ENCODE data around the gene AVEN.

Gene AVEN

GRCh38 chr15:33910741-33911140, 128.3 kb downstream of the AVEN start:
- Histone ChIP-seq H3K9me3 (ENCODE audit: control insufficient read depth, insufficient read depth, low read length) (no peaks in the 10 kb centered on the region), H3K9me2 (replicated peaks; ENCODE audit: control insufficient read depth, low read length) (no peaks in the 10 kb centered on the region), H3K79me2 (ENCODE audit: control insufficient read depth, low read length) (no peaks in the 10 kb centered on the region), H3K4me3 (ENCODE audit: low read length) (no peak overlapping the region), H3K36me3 (ENCODE audit: control insufficient read depth, low read length) (no peaks in the 10 kb centered on the region), H4K20me1 (ENCODE audit: control insufficient read depth, insufficient read depth, low read depth, low read length) (no peaks in the 10 kb centered on the region), H3K27me3 (ENCODE audit: control insufficient read depth, low read length) (no peaks in the 10 kb centered on the region), H3K27ac (ENCODE audit: low read depth, low read length) (no peak overlapping the region), H3F3A (ENCODE audit: control insufficient read depth, insufficient read depth) (no peaks in the 10 kb centered on the region), H3K4me2 (ENCODE audit: low read length) (no peak overlapping the region), H3K4me1 (ENCODE audit: control insufficient read depth, low read length) (no peaks in the 10 kb centered on the region)
- TF ChIP-seq EZH2phosphoT487 (IDR thresholded peaks at IDR 0.05; ENCODE audit: borderline replicate concordance, low read length) = no peak
- TF ChIP-seq CTCF (IDR thresholded peaks at IDR 0.05; ENCODE audit: low read depth, low read length, poor library complexity, severe bottlenecking) = no peak

- Histone ChIP-seq H3K4me2 (ENCODE audit: low read length) (no peak overlapping the region), H3K27me3 (ENCODE audit: control insufficient read depth, low read length) (no peaks in the 10 kb centered on the region), H3K79me2 (ENCODE audit: control insufficient read depth, low read length) (no peaks in the 10 kb centered on the region), H3K4me1 (ENCODE audit: control insufficient read depth, low read length) (no peaks in the 10 kb centered on the region), H3K27ac (ENCODE audit: low read depth, low read length) (no peak overlapping the region), H3F3A (ENCODE audit: control insufficient read depth, insufficient read depth) (no peaks in the 10 kb centered on the region), H3K4me3 (ENCODE audit: low read length) (no peak overlapping the region), H3K9me2 (replicated peaks; ENCODE audit: control insufficient read depth, low read length) (no peaks in the 10 kb centered on the region), H3K36me3 (ENCODE audit: control insufficient read depth, low read length) (no peaks in the 10 kb centered on the region), H4K20me1 (ENCODE audit: control insufficient read depth, insufficient read depth, low read depth, low read length) (no peaks in the 10 kb centered on the region), H3K9me3 (ENCODE audit: control insufficient read depth, insufficient read depth, low read length) (no peaks in the 10 kb centered on the region)
- TF ChIP-seq CTCF (IDR thresholded peaks at IDR 0.05; ENCODE audit: low read depth, low read length, poor library complexity, severe bottlenecking) (no peak), EZH2phosphoT487 (IDR thresholded peaks at IDR 0.05; ENCODE audit: borderline replicate concordance, low read length) (no peak)
Observed at GRCh38 chr15:33908406-33908805, 130.6 kb downstream of the AVEN start.

GRCh38 chr15:33907326-33907725, 131.7 kb downstream of the AVEN start:
- Histone ChIP-seq H3K4me3 (ENCODE audit: low read length) (no peak overlapping the region), H3K9me2 (replicated peaks; ENCODE audit: control insufficient read depth, low read length) (no peaks in the 10 kb centered on the region), H3K4me1 (ENCODE audit: control insufficient read depth, low read length) (no peaks in the 10 kb centered on the region), H3K9me3 (ENCODE audit: control insufficient read depth, insufficient read depth, low read length) (no peaks in the 10 kb centered on the region), H3K4me2 (ENCODE audit: low read length) (no peak overlapping the region), H4K20me1 (ENCODE audit: control insufficient read depth, insufficient read depth, low read depth, low read length) (no peaks in the 10 kb centered on the region), H3K79me2 (ENCODE audit: control insufficient read depth, low read length) (no peaks in the 10 kb centered on the region), H3K27ac (ENCODE audit: low read depth, low read length) (no peak overlapping the region), H3K27me3 (ENCODE audit: control insufficient read depth, low read length) (no peaks in the 10 kb centered on the region), H3F3A (ENCODE audit: control insufficient read depth, insufficient read depth) (no peaks in the 10 kb centered on the region), H3K36me3 (ENCODE audit: control insufficient read depth, low read length) (no peaks in the 10 kb centered on the region)
- no peak for TF ChIP-seq CTCF (IDR thresholded peaks at IDR 0.05; ENCODE audit: low read depth, low read length, poor library complexity, severe bottlenecking)
- TF ChIP-seq EZH2phosphoT487 (IDR thresholded peaks at IDR 0.05; ENCODE audit: borderline replicate concordance, low read length) = no peak

GRCh38 chr15:33903661-33904060, 135.3 kb downstream of the AVEN start:
- no peaks in the 10 kb centered on the region for H4K20me1 ChIP-seq (ENCODE audit: control insufficient read depth, insufficient read depth, low read depth, low read length)
- H3K36me3 ChIP-seq (ENCODE audit: control insufficient read depth, low read length) = no peaks in the 10 kb centered on the region
- H3K4me1 ChIP-seq (ENCODE audit: control insufficient read depth, low read length) = no peaks in the 10 kb centered on the region
- TF ChIP-seq CTCF (IDR thresholded peaks at IDR 0.05; ENCODE audit: low read depth, low read length, poor library complexity, severe bottlenecking) = no peak
- TF ChIP-seq EZH2phosphoT487 (IDR thresholded peaks at IDR 0.05; ENCODE audit: borderline replicate concordance, low read length) = no peak
- H3K9me3 ChIP-seq (ENCODE audit: control insufficient read depth, insufficient read depth, low read length) = no peaks in the 10 kb centered on the region
- no peak overlapping the region for H3K4me2 ChIP-seq (ENCODE audit: low read length)
- no peak overlapping the region for H3K27ac ChIP-seq (ENCODE audit: low read depth, low read length)
- H3F3A ChIP-seq (ENCODE audit: control insufficient read depth, insufficient read depth) = no peaks in the 10 kb centered on the region
- no peaks in the 10 kb centered on the region for H3K9me2 ChIP-seq (replicated peaks; ENCODE audit: control insufficient read depth, low read length)
- H3K79me2 ChIP-seq (ENCODE audit: control insufficient read depth, low read length) = no peaks in the 10 kb centered on the region
- no peak overlapping the region for H3K4me3 ChIP-seq (ENCODE audit: low read length)
- no peaks in the 10 kb centered on the region for H3K27me3 ChIP-seq (ENCODE audit: control insufficient read depth, low read length)
